Activated CD8-positive, alpha-beta memory T cell treated with anti-CD3 and anti-CD28 coated beads for 24 hours (primary cell): ENCODE results near the gene GRK3.

Experiments
- DNase-seq: peaks from one replicate; pipeline ENCODE4 v3.0.0-alpha.2; 2020

The GRK3 gene

GRCh38 chr22:25763239-25763777, 198.8 kb downstream of the GRK3 start:
- DNase-seq, result no peak

- DNase-seq, result no peak
These were observed 200.0 kb downstream of the GRK3 start for GRCh38 chr22:25764270-25765015.

- no peak for DNase-seq
These were observed 200.5 kb downstream of the GRK3 start for GRCh38 chr22:25765016-25765367.

- DNase-seq, result no peak
These were observed 201.3 kb downstream of the GRK3 start for GRCh38 chr22:25765801-25766200.

GRCh38 chr22:25766418-25766817, 201.9 kb downstream of the GRK3 start:
- DNase-seq, result no peak

GRCh38 chr22:25770333-25770732, 205.9 kb downstream of the GRK3 start:
- DNase-seq, result no peak

- no peak for DNase-seq
These were observed 207.8 kb downstream of the GRK3 start for GRCh38 chr22:25772288-25772687.

GRCh38 chr22:25774575-25775026, 210.1 kb downstream of the GRK3 start:
- peak; percentile 59 for DNase-seq

GRCh38 chr22:25775531-25775930, 211.1 kb downstream of the GRK3 start:
- no peak for DNase-seq

- DNase-seq, result no peak
These were observed 212.9 kb downstream of the GRK3 start for GRCh38 chr22:25777411-25777810.

GRCh38 chr22:25777870-25778269, 213.4 kb downstream of the GRK3 start:
- no peak for DNase-seq
